Stomach (tissue), 9 donors: ENCODE measurements around the gene RHBDL3. TPM values are rescaled to one million over a fixed set of nuclear protein-coding genes. Genes with fewer than 3 reads are reported as not detected.
A peak's percentile ranks its signal among the peaks of the same experiment; 100 is the strongest.

ENCODE experiments used
- DNase-seq, 2 donors: peaks; one replicate each; pipeline versions ENCODE4 v3.0.0 to v3.0.0-alpha.2; 2013 to 2019
- H3K27ac ChIP-seq, 5 donors: fragments of 200-600 bp in 4 of 5; sonication (generic) in 4 of 5; one replicate each; pipeline ENCODE4 v1.5.1; 2013 to 2019; ENCODE audit warnings: mild to moderate bottlenecking in 1 of 5, moderate library complexity in 1 of 5
- H3K27me3 ChIP-seq, 3 donors: fragments of 200-600 bp; sonication (generic); one replicate each; pipeline ENCODE4 v1.5.1; 2017 to 2019; ENCODE audit warnings: mixed run types in 1 of 3
- H3K36me3 ChIP-seq, 4 donors: fragments of 200-600 bp; sonication (generic); 1 replicate in 3 of 4; 2 replicates in 1 of 4; pipeline ENCODE4 v1.5.1; 2016 to 2019
- H3K4me1 ChIP-seq, 4 donors: fragments of 200-600 bp; sonication (generic); one replicate each; pipeline ENCODE4 v1.5.1; 2016 to 2019
- H3K4me3 ChIP-seq, 4 donors: fragments of 200-600 bp; sonication (generic) in 3 of 4; one replicate each; pipeline ENCODE4 v1.5.1; 2016 to 2019; ENCODE audit warnings: mild to moderate bottlenecking in 1 of 4
- H3K9me3 ChIP-seq, 4 donors: fragments of 200-600 bp; sonication (generic); one replicate each; pipeline ENCODE4 v1.5.1; 2016 to 2019
- EP300 ChIP-seq: sonication (generic); formaldehyde crosslinking; IDR thresholded peaks from one replicate; pipeline ENCODE4 v1.6.1; 2017; ENCODE audit warnings: antibody characterized with exemption
- POLR2A ChIP-seq, 4 donors: fragments of 450-650 bp; IDR thresholded peaks; one replicate each; pipeline ENCODE4 v1.6.1; 2016; ENCODE audit warnings: antibody characterized with exemption in 4 of 4, control low read depth in 2 of 4, mild to moderate bottlenecking in 1 of 4, moderate library complexity in 1 of 4
- POLR2AphosphoS5 ChIP-seq, 3 donors: sonication (generic); formaldehyde crosslinking; IDR thresholded peaks; one replicate each; pipeline ENCODE4 v1.6.1; 2016; ENCODE audit warnings: antibody characterized with exemption in 3 of 3
- WGBS, 5 donors: extraction: QIAGEN DNeasy Blood & Tissue Kit in 3 of 5; methylation state at CpG; one replicate each; pipeline versions ENCODE4 v1.1.5 to v1.1.7; 2013 to 2018; 5-methylcytosine and 5-hydroxymethylcytosine counted together
- intact Hi-C: fragments of 100-400 bp; cut with DNase I; formaldehyde crosslinking; loops from one replicate; pipeline ENCODE4 v1.15.1; 2023; ENCODE audit warnings: low total_unique reads
- polyA plus RNA-seq, 3 donors: library from polyadenylated mRNA; stranded (reverse); fragments of 200-250 nt; gene quantifications; one replicate each; pipeline ENCODE4 v1.2.3, GENCODE V29; 2013
- total RNA-seq, 5 donors: library from RNA; depleted of rRNA; stranded (reverse); fragments of >200 nt; gene quantifications; one replicate each; pipeline versions ENCODE4 v1.1.0 to v1.2.3, GENCODE V29; 2014 to 2016
- TF ChIP-seq, protein P1 (sequence below), 7 experiments: fragments of 450-650 bp in 4 of 7; fragments of 200-600 bp in 3 of 7; sonication (generic) in 3 of 7; IDR thresholded peaks; one replicate each; pipeline ENCODE4 v1.5.1; 2016 to 2019; ENCODE audit warnings: antibody characterized with exemption in 7 of 7, control low read depth in 2 of 7, mild to moderate bottlenecking in 1 of 7
- donor health status: healthy with polysubstance abuse.
- donor health status: Bipolar disorder and iron deficiency.
- donor health status: healthy.

RHBDL3 gene
- total and polyA plus RNA-seq, 8 donors, result 0.31 to 15.2 (median 1.8) TPM; not detected in 2

DNA sequence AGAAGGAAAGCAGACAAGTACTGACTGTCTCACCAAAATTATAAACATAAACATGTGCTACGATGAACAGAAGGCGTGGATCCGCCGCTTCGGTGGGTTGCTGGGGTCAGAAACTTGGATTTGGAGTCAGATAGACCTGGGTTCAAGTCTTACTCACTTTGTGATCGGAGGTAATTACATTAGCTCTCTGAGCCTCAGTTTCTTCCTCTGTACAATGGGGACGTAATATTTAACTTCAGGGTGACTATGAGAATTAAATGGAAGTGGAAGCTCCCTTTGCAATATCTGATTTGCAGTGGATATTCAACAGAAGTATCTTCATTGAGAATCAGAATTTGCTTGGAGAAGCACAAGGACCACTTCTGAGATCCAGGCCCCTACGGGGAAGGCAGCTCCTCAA, 6.2 kb downstream of the RHBDL3 start:
- 79 to 93% (median 87%) methylated on average over 8 of the region's 8 CpGs for WGBS, 5 donors
- DNase-seq, result no peak
- peaks cover 0 to 76% (median 36%) of the 10 kb centered on the region in 3 donors for H3K27me3 ChIP-seq
- no peaks in the 10 kb centered on the region for H3K36me3 ChIP-seq
- H3K9me3 ChIP-seq, result no peaks in the 10 kb centered on the region
- TF ChIP-seq EP300 (no peak), POLR2A (IDR thresholded peaks at IDR 0.05) (no peak), POLR2AphosphoS5 (IDR thresholded peaks at IDR 0.05) (no peak)
- TF ChIP-seq, protein P1, sequence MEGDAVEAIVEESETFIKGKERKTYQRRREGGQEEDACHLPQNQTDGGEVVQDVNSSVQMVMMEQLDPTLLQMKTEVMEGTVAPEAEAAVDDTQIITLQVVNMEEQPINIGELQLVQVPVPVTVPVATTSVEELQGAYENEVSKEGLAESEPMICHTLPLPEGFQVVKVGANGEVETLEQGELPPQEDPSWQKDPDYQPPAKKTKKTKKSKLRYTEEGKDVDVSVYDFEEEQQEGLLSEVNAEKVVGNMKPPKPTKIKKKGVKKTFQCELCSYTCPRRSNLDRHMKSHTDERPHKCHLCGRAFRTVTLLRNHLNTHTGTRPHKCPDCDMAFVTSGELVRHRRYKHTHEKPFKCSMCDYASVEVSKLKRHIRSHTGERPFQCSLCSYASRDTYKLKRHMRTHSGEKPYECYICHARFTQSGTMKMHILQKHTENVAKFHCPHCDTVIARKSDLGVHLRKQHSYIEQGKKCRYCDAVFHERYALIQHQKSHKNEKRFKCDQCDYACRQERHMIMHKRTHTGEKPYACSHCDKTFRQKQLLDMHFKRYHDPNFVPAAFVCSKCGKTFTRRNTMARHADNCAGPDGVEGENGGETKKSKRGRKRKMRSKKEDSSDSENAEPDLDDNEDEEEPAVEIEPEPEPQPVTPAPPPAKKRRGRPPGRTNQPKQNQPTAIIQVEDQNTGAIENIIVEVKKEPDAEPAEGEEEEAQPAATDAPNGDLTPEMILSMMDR (IDR thresholded peaks at IDR 0.05), result no peak
- no peak overlapping the region for H3K27ac ChIP-seq
- peaks cover 6 to 18% (median 11%) of the 10 kb centered on the region in 4 donors for H3K4me1 ChIP-seq
- H3K4me3 ChIP-seq, result no peak overlapping the region
- intact Hi-C loops, result no loop called here

GRCh38 chr17:32274101-32274500, 8.5 kb downstream of the RHBDL3 start:
- Histone ChIP-seq H3K9me3 (no peaks in the 10 kb centered on the region), H3K36me3 (no peaks in the 10 kb centered on the region), H3K27me3 (peaks cover 0 to 53% (median 13%) of the 10 kb centered on the region in 3 donors), H3K27ac (no peak overlapping the region), H3K4me3 (no peak overlapping the region), H3K4me1 (peaks cover 0 to 7% (median 0%) of the 10 kb centered on the region in 4 donors)
- no peak for DNase-seq
- intact Hi-C loops, result no loop called here
- 53 to 89% (median 68%) methylated on average over 2 to 5 of the region's 5 CpGs for WGBS, 5 donors
- TF ChIP-seq POLR2AphosphoS5 (IDR thresholded peaks at IDR 0.05) (no peak), POLR2A (IDR thresholded peaks at IDR 0.05) (no peak), EP300 (no peak)
- TF ChIP-seq, protein P1 (IDR thresholded peaks at IDR 0.05), result no peak

GRCh38 chr17:32274643-32275042, 9.0 kb downstream of the RHBDL3 start:
- Histone ChIP-seq H3K27me3 (peaks cover 0 to 48% (median 9%) of the 10 kb centered on the region in 3 donors), H3K4me3 (no peak overlapping the region), H3K36me3 (no peaks in the 10 kb centered on the region), H3K4me1 (peaks cover 0 to 7% (median 0%) of the 10 kb centered on the region in 4 donors), H3K9me3 (no peaks in the 10 kb centered on the region), H3K27ac (no peak overlapping the region)
- no peak for DNase-seq
- intact Hi-C loops, result no loop called here
- 81 to 90% (median 88%) methylated on average over 6 of the region's 6 CpGs for WGBS, 5 donors
- no peak for TF ChIP-seq POLR2AphosphoS5 (IDR thresholded peaks at IDR 0.05)
- TF ChIP-seq POLR2A (IDR thresholded peaks at IDR 0.05), result no peak
- no peak for TF ChIP-seq EP300
- TF ChIP-seq, protein P1 (IDR thresholded peaks at IDR 0.05), result no peak

DNA sequence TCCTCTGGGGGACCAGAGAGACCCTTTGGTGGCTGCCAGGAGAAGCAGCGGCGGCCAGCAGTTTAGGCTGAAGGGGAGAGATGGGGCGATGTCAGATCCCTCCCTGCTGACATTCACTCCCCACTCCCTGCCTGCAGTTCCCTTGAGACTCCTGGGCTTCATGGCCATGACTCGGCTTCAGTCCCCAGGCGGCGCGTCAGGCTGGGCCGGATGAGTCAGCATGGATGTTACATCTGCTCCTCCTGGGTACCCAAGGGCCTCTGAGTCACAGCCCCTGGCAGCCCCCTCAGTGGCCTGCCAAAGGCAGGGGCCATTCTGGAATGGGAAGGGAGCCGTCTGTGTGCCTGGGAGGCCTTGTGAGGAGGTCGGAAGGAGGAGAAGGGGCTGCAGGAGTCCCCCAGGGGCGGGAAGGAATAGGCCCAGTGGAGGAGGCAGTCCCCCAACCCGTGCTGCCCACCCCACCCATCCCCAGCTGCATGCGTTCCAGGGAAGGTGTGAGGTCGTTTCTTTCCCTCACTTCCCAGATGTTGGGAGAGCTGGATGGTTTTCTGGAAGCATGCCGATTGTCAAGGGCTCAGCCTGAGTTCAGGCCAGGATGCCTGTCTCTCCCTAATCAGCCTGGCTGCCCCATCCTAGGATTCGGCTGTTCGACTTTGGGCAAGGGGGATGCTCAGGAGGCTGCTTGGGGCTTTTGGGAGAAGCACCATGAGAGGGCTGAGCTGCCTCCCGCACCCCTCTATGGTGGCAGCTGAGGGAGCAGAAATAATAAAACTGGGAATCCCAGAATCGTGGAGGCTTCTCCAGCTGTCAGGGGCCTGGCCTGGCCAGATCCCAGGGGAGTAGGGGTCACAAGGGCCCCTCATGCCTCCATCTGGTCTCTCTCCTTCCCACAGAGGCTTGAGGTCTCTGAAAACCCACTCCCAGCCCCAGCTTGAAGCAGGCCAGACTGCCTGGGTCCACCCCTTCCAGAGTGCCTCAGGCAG, 9.7 kb downstream of the RHBDL3 start:
- Histone ChIP-seq H3K36me3 (no peaks in the 10 kb centered on the region), H3K27me3 (peaks cover 0 to 41% (median 4%) of the 10 kb centered on the region in 3 donors), H3K27ac (no peak overlapping the region), H3K4me3 (no peak overlapping the region), H3K9me3 (no peaks in the 10 kb centered on the region), H3K4me1 (peaks cover 0 to 7% (median 0%) of the 10 kb centered on the region in 4 donors)
- intact Hi-C loops, result no loop called here
- 48 to 63% (median 60%) methylated on average over 14 to 19 of the region's 19 CpGs for WGBS, 5 donors
- no peak for TF ChIP-seq POLR2A (IDR thresholded peaks at IDR 0.05)
- no peak for TF ChIP-seq EP300
- TF ChIP-seq, protein P1 (IDR thresholded peaks at IDR 0.05), result no peak
- peak in 1 of 2 donors; percentile 52 for DNase-seq
